GM19240 (cell line): ENCODE results near the gene AJAP1.

Source experiments
- DNase-seq: peaks from one replicate; pipeline ENCODE4 v3.0.0; 2011; ENCODE audit warnings: low spot score; ENCODE audit not compliant: insufficient read length

AJAP1 gene

GRCh38 chr1:4700801-4701200, 46.4 kb downstream of the AJAP1 start:
- DNase-seq, result no peak

- DNase-seq, result no peak
These were observed 46.9 kb downstream of the AJAP1 start for GRCh38 chr1:4701276-4701675.

- no peak for DNase-seq
These were observed 48.1 kb downstream of the AJAP1 start for GRCh38 chr1:4702464-4702863.

DNA sequence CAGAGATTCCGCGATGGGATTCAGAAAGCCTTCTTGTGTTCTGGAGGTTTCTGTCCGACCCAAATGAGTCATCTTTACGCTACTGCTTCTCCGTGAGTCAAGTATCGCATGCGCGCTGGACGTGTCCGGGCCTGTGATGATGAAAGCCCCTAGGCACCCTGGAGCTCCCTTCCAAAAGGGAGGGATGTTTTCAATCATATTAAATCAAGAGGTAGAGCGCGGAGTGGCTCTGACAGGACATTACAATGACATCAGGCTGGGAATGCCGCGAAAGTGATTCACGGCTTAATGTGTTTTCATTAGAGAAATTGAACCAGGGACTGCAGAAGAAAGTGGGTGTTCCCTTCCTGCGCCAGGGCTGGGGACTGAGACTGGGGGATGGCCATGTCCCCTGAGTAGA, 48.5 kb downstream of the AJAP1 start:
- DNase-seq, result no peak

DNA sequence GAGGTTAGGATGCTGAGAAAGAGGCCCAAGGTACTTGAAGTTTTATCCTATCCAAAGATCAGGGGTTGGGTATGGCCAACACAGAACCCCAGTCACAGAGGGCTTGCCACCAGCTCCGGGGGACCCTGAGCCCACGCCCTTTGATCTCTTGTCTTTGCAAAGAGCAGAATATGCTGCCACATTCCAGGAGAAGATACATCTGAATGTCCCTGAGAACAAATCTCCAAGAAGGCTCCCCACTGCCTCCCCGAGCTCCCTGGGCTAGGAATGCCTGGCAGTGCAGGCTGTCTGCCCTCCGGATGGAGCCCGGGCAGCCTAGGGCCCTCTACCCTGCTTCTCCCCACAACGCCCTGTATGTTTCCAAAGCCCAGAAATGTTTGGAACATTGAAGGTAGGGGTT, 49.2 kb downstream of the AJAP1 start:
- DNase-seq, result no peak

DNA sequence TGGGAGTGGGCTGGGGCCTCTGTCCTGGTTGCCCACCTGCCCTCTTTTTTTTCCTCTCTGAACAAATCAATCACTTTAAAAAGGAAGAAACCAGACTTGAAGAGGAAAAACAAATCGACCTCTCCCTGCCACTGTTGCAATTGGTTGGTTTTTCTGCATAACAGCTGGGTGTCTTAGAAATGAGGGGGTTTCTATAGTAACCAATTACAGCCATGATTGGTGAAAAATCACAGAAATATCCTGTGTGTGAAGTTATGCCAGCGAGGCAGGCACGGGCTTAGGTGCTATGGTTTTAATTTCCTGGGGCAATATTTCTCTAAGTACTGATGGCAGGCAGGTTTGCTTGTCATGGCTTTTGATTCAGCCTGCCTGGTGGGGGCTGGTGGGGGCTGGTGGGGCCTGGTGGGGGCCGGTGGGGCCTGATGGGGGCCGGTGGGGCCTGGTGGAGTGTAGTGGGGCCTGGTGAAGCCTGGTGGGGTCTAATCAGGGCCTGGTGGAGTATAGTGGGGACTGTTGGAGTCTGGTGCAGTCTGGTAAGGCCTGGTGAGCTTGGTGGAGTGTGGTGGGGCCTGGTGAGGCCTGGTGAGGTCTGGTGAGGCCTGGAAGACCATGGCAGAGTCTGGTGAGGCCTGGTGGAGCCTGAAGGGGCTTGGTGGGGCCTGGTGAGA, 54.6 kb downstream of the AJAP1 start:
- no peak for DNase-seq

GRCh38 chr1:4709641-4710040, 55.2 kb downstream of the AJAP1 start:
- DNase-seq, result no peak

- no peak for DNase-seq
These were observed 56.4 kb downstream of the AJAP1 start for GRCh38 chr1:4710592-4711415.

GRCh38 chr1:4711416-4712275, 57.2 kb downstream of the AJAP1 start:
- no peak for DNase-seq

- no peak for DNase-seq
These were observed 59.3 kb downstream of the AJAP1 start for GRCh38 chr1:4713669-4714068.

GRCh38 chr1:4716406-4716805, 62.0 kb downstream of the AJAP1 start:
- DNase-seq, result no peak

GRCh38 chr1:4718071-4718470, 63.7 kb downstream of the AJAP1 start:
- no peak for DNase-seq

GRCh38 chr1:4723106-4723505, 68.7 kb downstream of the AJAP1 start:
- DNase-seq, result no peak

- DNase-seq, result no peak
These were observed 69.6 kb downstream of the AJAP1 start for GRCh38 chr1:4724001-4724400.

GRCh38 chr1:4724695-4725250, 70.4 kb downstream of the AJAP1 start:
- no peak for DNase-seq

GRCh38 chr1:4725416-4725815, 71.0 kb downstream of the AJAP1 start:
- DNase-seq, result no peak

DNA sequence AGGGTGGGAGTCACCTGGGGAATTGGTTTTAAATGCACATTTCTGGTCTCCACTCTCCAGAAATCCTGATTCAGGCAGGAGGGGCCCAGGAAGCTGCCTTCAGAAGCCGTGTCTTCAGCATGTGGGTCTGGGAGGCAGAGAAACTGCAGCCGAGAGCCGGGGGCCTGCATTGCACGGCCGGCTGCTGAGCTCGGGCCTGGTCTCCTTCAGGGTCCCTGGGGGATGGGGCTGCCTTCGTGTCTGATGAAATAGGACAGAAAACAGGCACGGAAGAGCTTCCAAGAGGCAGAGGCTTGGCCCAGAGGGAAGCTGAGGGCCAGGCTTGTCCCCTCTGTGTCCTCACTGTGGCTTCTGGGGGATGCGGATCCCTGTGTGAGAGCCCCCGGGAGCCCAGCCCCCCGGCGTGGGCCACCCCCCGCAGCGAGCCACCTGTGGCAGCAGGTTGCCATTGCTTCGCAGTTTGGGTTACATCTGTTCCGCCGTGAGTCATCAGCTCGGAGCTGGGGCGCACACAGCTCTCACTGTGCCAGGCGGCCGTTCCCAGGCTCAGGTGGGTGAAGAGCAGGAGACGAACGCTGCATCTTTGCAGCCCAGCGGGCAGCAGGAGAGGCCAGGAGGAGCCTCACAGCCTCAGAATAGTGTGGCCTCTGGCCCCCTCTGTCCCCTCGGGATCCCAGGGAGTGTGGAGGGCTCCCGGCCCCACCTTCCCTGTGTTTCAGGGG, 72.4 kb downstream of the AJAP1 start:
- no peak for DNase-seq

- DNase-seq, result no peak
These were observed 74.1 kb downstream of the AJAP1 start for GRCh38 chr1:4728319-4729089.

- DNase-seq, result no peak
These were observed 74.7 kb downstream of the AJAP1 start for GRCh38 chr1:4729090-4729471.

DNA sequence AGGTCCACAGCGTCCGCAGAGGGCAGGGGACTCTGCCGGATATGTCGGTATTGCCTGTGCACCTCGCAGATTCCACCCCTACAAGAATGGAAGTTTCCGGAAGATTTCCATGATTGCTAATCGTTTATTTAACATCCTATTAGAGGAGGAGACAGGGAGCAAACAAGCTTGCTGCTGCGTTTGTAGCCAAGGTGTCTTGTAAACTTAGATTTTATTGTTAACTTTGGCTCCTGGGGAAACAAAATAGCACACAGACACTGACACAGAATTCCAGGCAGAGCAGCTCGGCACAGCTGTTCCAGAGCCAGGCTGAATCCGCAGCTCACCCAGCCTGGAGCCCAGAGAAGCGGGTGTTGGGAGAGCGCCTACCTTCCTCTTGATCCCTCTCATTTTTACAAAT, 75.7 kb downstream of the AJAP1 start:
- DNase-seq, result no peak
